Measurements from ENCODE around the gene VWF.

The VWF gene

DNA sequence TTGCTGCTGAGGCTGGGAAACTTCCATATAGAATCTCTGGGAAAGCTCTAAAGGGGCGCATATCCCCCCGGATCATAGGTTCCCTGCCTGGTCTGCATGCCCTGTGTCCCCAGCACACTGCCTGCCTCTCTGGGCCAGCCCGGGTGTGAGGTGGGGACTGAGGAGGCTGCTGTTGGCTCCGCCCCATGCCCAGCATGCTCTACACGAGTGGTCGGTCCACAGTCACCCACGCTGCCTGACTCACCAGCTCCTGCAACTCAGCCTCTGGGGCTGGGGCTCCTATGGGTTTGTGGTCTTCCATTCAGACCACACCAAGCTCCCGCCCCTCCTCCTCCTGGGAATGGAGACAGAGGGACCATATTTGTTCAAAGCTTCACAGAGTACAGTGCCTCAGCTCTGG is 90.9 kb downstream of the VWF start:
- TF ChIP-seq, protein P1, sequence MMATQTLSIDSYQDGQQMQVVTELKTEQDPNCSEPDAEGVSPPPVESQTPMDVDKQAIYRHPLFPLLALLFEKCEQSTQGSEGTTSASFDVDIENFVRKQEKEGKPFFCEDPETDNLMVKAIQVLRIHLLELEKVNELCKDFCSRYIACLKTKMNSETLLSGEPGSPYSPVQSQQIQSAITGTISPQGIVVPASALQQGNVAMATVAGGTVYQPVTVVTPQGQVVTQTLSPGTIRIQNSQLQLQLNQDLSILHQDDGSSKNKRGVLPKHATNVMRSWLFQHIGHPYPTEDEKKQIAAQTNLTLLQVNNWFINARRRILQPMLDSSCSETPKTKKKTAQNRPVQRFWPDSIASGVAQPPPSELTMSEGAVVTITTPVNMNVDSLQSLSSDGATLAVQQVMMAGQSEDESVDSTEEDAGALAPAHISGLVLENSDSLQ (IDR thresholded peaks at IDR 0.05) = no peak
- no peak for TF ChIP-seq FOXA1 (IDR thresholded peaks at IDR 0.05)
- TF ChIP-seq NFRKB (IDR thresholded peaks at IDR 0.05) = no peak
- no peak for TF ChIP-seq SUZ12 (IDR thresholded peaks at IDR 0.05)
- no peak for TF ChIP-seq BHLHE40 (IDR thresholded peaks at IDR 0.05; ENCODE audit: borderline replicate concordance)
- no peak for TF ChIP-seq TARDBP (IDR thresholded peaks at IDR 0.05)
- no peak for TF ChIP-seq FOXM1 (IDR thresholded peaks at IDR 0.05; ENCODE audit: borderline replicate concordance)
- TF ChIP-seq ARNT (IDR thresholded peaks at IDR 0.05) = no peak
- TF ChIP-seq L3MBTL2 (conservative IDR thresholded peaks at IDR 0.05) = no peak
- no peak for TF ChIP-seq FOXK2 (IDR thresholded peaks at IDR 0.05)
- no peak for TF ChIP-seq ELF4 (IDR thresholded peaks at IDR 0.05)
- no peak for TF ChIP-seq SP1 (IDR thresholded peaks at IDR 0.05)
- TF ChIP-seq HDGF (IDR thresholded peaks at IDR 0.05; ENCODE audit: borderline replicate concordance) = no peak
- TF ChIP-seq ZNF384 (IDR thresholded peaks at IDR 0.05) = no peak
- no peak for DNase-seq (ENCODE audit: extremely low spot score)
- ChIA-PET CTCF (interaction anchor here (1.1 kb wide), 1 partner anchor 45 kb away, joined by 10 read pairs; no protein-coding TSS in a partner anchor), POLR2A (no interaction called here)

DNA sequence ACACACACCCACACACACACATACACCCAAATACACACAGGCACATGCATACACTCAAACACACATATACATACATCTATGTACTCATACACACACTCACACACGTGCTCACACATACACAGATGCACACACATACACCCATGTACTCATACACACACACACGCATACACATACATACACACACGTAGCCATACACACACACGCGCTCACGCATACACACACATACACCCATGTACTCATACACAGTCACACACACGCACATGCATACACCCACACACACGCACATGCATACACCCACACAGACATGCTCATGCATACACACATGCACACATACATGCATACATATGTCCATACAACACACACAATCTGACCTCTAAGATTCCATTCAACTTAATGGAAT is 91.7 kb downstream of the VWF start:
- ChIA-PET CTCF (interaction anchor here (1.1 kb wide), 1 partner anchor 44 kb away, joined by 10 read pairs; no protein-coding TSS in a partner anchor), POLR2A (no interaction called here)
- no peak for DNase-seq (ENCODE audit: extremely low spot score)
- TF ChIP-seq FOXM1 (IDR thresholded peaks at IDR 0.05; ENCODE audit: borderline replicate concordance) (no peak), SP1 (IDR thresholded peaks at IDR 0.05) (no peak), ZNF384 (IDR thresholded peaks at IDR 0.05) (no peak), FOXA1 (IDR thresholded peaks at IDR 0.05) (no peak), LEF1 (IDR thresholded peaks at IDR 0.05; ENCODE audit: borderline replicate concordance) (no peak), TARDBP (IDR thresholded peaks at IDR 0.05) (no peak), SUZ12 (IDR thresholded peaks at IDR 0.05) (no peak), FOXK2 (IDR thresholded peaks at IDR 0.05) (no peak), ARNT (IDR thresholded peaks at IDR 0.05) (no peak), BHLHE40 (IDR thresholded peaks at IDR 0.05; ENCODE audit: borderline replicate concordance) (no peak), HDGF (IDR thresholded peaks at IDR 0.05; ENCODE audit: borderline replicate concordance) (no peak), ELF4 (IDR thresholded peaks at IDR 0.05) (no peak), L3MBTL2 (conservative IDR thresholded peaks at IDR 0.05) (no peak), CTBP1 (IDR thresholded peaks at IDR 0.05; ENCODE audit: borderline replicate concordance) (no peak), NFRKB (IDR thresholded peaks at IDR 0.05) (no peak)
- TF ChIP-seq, protein P1 (IDR thresholded peaks at IDR 0.05) = no peak

DNA sequence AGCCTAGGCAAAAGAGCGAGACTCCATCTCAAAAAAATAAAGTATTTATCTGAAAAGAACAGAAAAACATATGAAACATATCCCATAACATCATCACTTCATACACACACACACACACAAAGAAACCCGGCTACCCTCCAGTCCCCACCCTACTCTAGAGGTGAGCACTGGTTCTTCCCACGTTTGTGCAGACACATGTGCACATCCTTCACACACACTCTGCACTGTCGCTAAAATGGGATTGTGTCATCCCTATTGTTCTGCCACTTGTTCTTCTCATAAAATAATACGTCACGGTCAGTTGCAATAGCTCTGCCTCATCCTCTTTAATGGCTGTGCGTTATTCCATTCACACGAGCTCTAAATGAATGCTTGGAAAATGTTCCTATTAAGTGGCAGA is 93.5 kb downstream of the VWF start:
- DNase-seq (ENCODE audit: extremely low spot score) = no peak
- POLR2A ChIA-PET = no interaction called here
- CTCF ChIA-PET = interaction anchor here (1.1 to 1.6 kb wide), 2 partner anchors 8 to 43 kb away, joined by 3 to 4 read pairs; no protein-coding TSS in a partner anchor
- TF ChIP-seq BHLHE40 (IDR thresholded peaks at IDR 0.05; ENCODE audit: borderline replicate concordance) (no peak), NFRKB (IDR thresholded peaks at IDR 0.05) (no peak), L3MBTL2 (conservative IDR thresholded peaks at IDR 0.05) (no peak), HDGF (IDR thresholded peaks at IDR 0.05; ENCODE audit: borderline replicate concordance) (no peak), LEF1 (IDR thresholded peaks at IDR 0.05; ENCODE audit: borderline replicate concordance) (no peak), ARNT (IDR thresholded peaks at IDR 0.05) (no peak), FOXA1 (IDR thresholded peaks at IDR 0.05) (no peak), SP1 (IDR thresholded peaks at IDR 0.05) (no peak), FOXM1 (IDR thresholded peaks at IDR 0.05; ENCODE audit: borderline replicate concordance) (no peak)
- TF ChIP-seq, protein P1 (IDR thresholded peaks at IDR 0.05) = no peak

DNA sequence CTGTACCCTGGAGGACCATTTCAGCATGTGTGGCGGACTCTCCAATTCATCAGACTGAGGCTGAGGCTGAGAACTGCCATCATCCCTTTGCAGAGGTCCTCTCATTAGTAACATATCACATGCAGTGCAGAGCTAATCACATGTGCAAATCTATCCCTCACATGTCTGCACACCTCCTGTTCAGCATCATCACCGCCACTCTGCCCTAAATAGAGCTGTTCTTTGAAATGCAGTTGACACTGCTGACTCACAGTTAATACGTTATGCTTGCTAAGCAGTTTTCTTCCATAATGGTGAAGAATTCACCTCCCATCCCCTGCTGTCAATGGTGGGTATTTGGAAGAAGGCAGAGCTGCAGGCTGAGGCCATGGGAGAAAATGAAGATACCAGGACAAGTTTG is 94.4 kb downstream of the VWF start:
- ChIA-PET POLR2A (no interaction called here), CTCF (interaction anchor here (1.6 kb wide), 1 partner anchor 9 kb away, joined by 4 read pairs; no protein-coding TSS in a partner anchor)
- no peak for DNase-seq (ENCODE audit: extremely low spot score)
- no peak for TF ChIP-seq SP1 (IDR thresholded peaks at IDR 0.05)
- TF ChIP-seq ARNT (IDR thresholded peaks at IDR 0.05) = no peak
- no peak for TF ChIP-seq FOXK2 (IDR thresholded peaks at IDR 0.05)
- TF ChIP-seq, protein P1 (IDR thresholded peaks at IDR 0.05) = no peak
- no peak for TF ChIP-seq TARDBP (IDR thresholded peaks at IDR 0.05)
- no peak for TF ChIP-seq HDGF (IDR thresholded peaks at IDR 0.05; ENCODE audit: borderline replicate concordance)
- TF ChIP-seq FOXM1 (IDR thresholded peaks at IDR 0.05; ENCODE audit: borderline replicate concordance) = no peak
- no peak for TF ChIP-seq ZNF384 (IDR thresholded peaks at IDR 0.05)
- TF ChIP-seq NFRKB (IDR thresholded peaks at IDR 0.05) = no peak
- no peak for TF ChIP-seq L3MBTL2 (conservative IDR thresholded peaks at IDR 0.05)
- TF ChIP-seq FOXA1 (IDR thresholded peaks at IDR 0.05) = no peak
- no peak for TF ChIP-seq CTBP1 (IDR thresholded peaks at IDR 0.05; ENCODE audit: borderline replicate concordance)
- no peak for TF ChIP-seq LEF1 (IDR thresholded peaks at IDR 0.05; ENCODE audit: borderline replicate concordance)
- TF ChIP-seq SUZ12 (IDR thresholded peaks at IDR 0.05) = no peak
- no peak for TF ChIP-seq BHLHE40 (IDR thresholded peaks at IDR 0.05; ENCODE audit: borderline replicate concordance)
- TF ChIP-seq ELF4 (IDR thresholded peaks at IDR 0.05) = no peak

DNA sequence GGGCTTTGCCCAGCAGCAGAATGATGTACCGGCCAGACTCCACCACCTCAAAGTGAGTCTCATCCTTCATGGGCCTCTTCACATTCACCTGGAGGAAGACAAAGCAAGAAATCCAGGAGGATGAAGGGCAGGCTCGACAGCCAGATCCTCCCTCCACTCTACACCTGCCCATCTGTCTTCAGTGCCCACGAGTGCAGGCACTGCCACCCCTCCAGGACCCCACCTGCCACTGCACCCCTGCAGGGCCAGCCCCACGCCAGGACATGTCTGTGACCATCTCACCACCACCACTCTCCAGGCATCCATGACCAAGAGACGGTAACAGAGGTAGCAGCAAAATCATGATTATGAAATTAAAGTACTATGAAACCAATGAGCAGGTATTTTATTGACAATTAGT is 95.1 kb downstream of the VWF start:
- POLR2A ChIA-PET = no interaction called here
- no peak for DNase-seq (ENCODE audit: extremely low spot score)
- CTCF ChIA-PET = no interaction called here
- TF ChIP-seq HDGF (IDR thresholded peaks at IDR 0.05; ENCODE audit: borderline replicate concordance) = no peak
- TF ChIP-seq, protein P1 (IDR thresholded peaks at IDR 0.05) = no peak
- no peak for TF ChIP-seq FOXK2 (IDR thresholded peaks at IDR 0.05)
- no peak for TF ChIP-seq SP1 (IDR thresholded peaks at IDR 0.05)
- no peak for TF ChIP-seq LEF1 (IDR thresholded peaks at IDR 0.05; ENCODE audit: borderline replicate concordance)
- TF ChIP-seq ZNF384 (IDR thresholded peaks at IDR 0.05) = no peak
- TF ChIP-seq L3MBTL2 (conservative IDR thresholded peaks at IDR 0.05) = no peak
- TF ChIP-seq CTBP1 (IDR thresholded peaks at IDR 0.05; ENCODE audit: borderline replicate concordance) = no peak
- TF ChIP-seq FOXA1 (IDR thresholded peaks at IDR 0.05) = no peak
- no peak for TF ChIP-seq FOXM1 (IDR thresholded peaks at IDR 0.05; ENCODE audit: borderline replicate concordance)
- TF ChIP-seq BHLHE40 (IDR thresholded peaks at IDR 0.05; ENCODE audit: borderline replicate concordance) = no peak

All from HEK293T (cell line).